ENCODE data around the gene SH3PXD2A.
"Not testable (repeated sequence)": the region's sequence is repeated elsewhere in the genome, so short reads cannot be mapped to it uniquely, and the experiment has no call there.

The SH3PXD2A gene

GRCh38 chr10:103731609-103732270, 123.6 kb downstream of the SH3PXD2A start:
- H3K4me3 ChIP-seq (ENCODE audit: low read depth, low read length): no peak overlapping the region
- no peak for DNase-seq (ENCODE audit: low read depth)
- TF ChIP-seq CTCF (IDR thresholded peaks at IDR 0.05; ENCODE audit: control insufficient read depth, extremely low read depth, insufficient read depth): no peak

- not testable (repeated sequence) for H3K4me3 ChIP-seq (ENCODE audit: low read depth, low read length); DNase-seq (ENCODE audit: low read depth)
These were observed 124.3 kb downstream of the SH3PXD2A start for GRCh38 chr10:103731026-103731425.

- TF ChIP-seq CTCF (IDR thresholded peaks at IDR 0.05; ENCODE audit: control insufficient read depth, extremely low read depth, insufficient read depth): no peak
- no peak overlapping the region for H3K4me3 ChIP-seq (ENCODE audit: low read depth, low read length)
- DNase-seq (ENCODE audit: low read depth): no peak
These were observed 125.5 kb downstream of the SH3PXD2A start for GRCh38 chr10:103729851-103730250.

- no peak overlapping the region for H3K4me3 ChIP-seq (ENCODE audit: low read depth, low read length)
- TF ChIP-seq CTCF (IDR thresholded peaks at IDR 0.05; ENCODE audit: control insufficient read depth, extremely low read depth, insufficient read depth): no peak
- DNase-seq (ENCODE audit: low read depth): no peak
These were observed 127.2 kb downstream of the SH3PXD2A start for GRCh38 chr10:103727991-103728689.

- no peak overlapping the region for H3K4me3 ChIP-seq (ENCODE audit: low read depth, low read length)
- no peak for DNase-seq (ENCODE audit: low read depth)
- TF ChIP-seq CTCF (IDR thresholded peaks at IDR 0.05; ENCODE audit: control insufficient read depth, extremely low read depth, insufficient read depth): no peak
These were observed 127.8 kb downstream of the SH3PXD2A start for GRCh38 chr10:103727546-103727963.

- TF ChIP-seq CTCF (IDR thresholded peaks at IDR 0.05; ENCODE audit: control insufficient read depth, extremely low read depth, insufficient read depth): no peak
- no peak for DNase-seq (ENCODE audit: low read depth)
- no peak overlapping the region for H3K4me3 ChIP-seq (ENCODE audit: low read depth, low read length)
These were observed 128.7 kb downstream of the SH3PXD2A start for GRCh38 chr10:103726637-103727036.

GRCh38 chr10:103725242-103725641, 130.1 kb downstream of the SH3PXD2A start:
- DNase-seq (ENCODE audit: low read depth): no peak
- no peak overlapping the region for H3K4me3 ChIP-seq (ENCODE audit: low read depth, low read length)
- TF ChIP-seq CTCF (IDR thresholded peaks at IDR 0.05; ENCODE audit: control insufficient read depth, extremely low read depth, insufficient read depth): no peak

Measured in LNCaP clone FGC (cell line).